CD4-positive, CD25-positive, alpha-beta regulatory T cell (primary cell): Measurements from ENCODE around the gene MT1X. TPM values are rescaled to one million over a fixed set of nuclear protein-coding genes. Genes with fewer than 3 reads are reported as not detected.
A peak's percentile ranks its signal among the peaks of the same experiment; 100 is the strongest.
"Not testable (repeated sequence)": the region's sequence is repeated elsewhere in the genome, so short reads cannot be mapped to it uniquely, and the experiment has no call there.

Experiments used
- ATAC-seq, 2 donors: fragments of 150-1000 bp; cut with Tn5 transposase; one replicate each; pipeline ENCODE4 v1.10.0; 2021; ENCODE audit warnings: low read depth in 2 of 2, moderate number of reproducible peaks in 2 of 2, moderate library complexity in 1 of 2
- DNase-seq, 3 donors: peaks; one replicate each; pipeline versions ENCODE4 v3.0.0 to v3.0.0-alpha.2; 2012 to 2022; ENCODE audit warnings: mixed read lengths in 1 of 3
- H3K27ac ChIP-seq: one replicate; pipeline ENCODE4 v1.7.0; 2013; ENCODE audit warnings: mild to moderate bottlenecking, low read length; ENCODE audit not compliant: insufficient read depth, poor library complexity, severe bottlenecking
- H3K27me3 ChIP-seq: one replicate; pipeline ENCODE4 v1.7.0; 2013; ENCODE audit warnings: low read length; ENCODE audit not compliant: control insufficient read depth, insufficient read depth
- H3K36me3 ChIP-seq: one replicate; pipeline ENCODE4 v1.7.0; 2013; ENCODE audit warnings: mild to moderate bottlenecking, low read length, moderate library complexity; ENCODE audit not compliant: control insufficient read depth, insufficient read depth
- H3K4me1 ChIP-seq: 2 replicates; pipeline ENCODE4 v1.7.0; 2013; ENCODE audit warnings: mild to moderate bottlenecking, low read length; ENCODE audit not compliant: insufficient read depth, control insufficient read depth, poor library complexity, severe bottlenecking
- H3K4me3 ChIP-seq: one replicate; pipeline ENCODE4 v1.7.0; 2013; ENCODE audit warnings: low read depth, mild to moderate bottlenecking, low read length, moderate library complexity
- H3K9me3 ChIP-seq, 2 experiments: 1 replicate in 1 of 2; 2 replicates in 1 of 2; pipeline ENCODE4 v1.7.0; 2013; ENCODE audit warnings: low read length in 2 of 2, mild to moderate bottlenecking in 1 of 2, moderate library complexity in 1 of 2; ENCODE audit not compliant: control insufficient read depth in 2 of 2
- H3K27ac Mint-ChIP-seq, 3 donors: one replicate each; pipeline ENCODE4 v1.8.0; 2020 to 2022; ENCODE audit warnings: mild to moderate bottlenecking in 3 of 3, mixed read lengths in 3 of 3, moderate library complexity in 2 of 3
- H3K27me3 Mint-ChIP-seq: one replicate; pipeline ENCODE4 v1.8.0; 2022; ENCODE audit warnings: mild to moderate bottlenecking, mixed read lengths
- H3K36me3 Mint-ChIP-seq: one replicate; pipeline ENCODE4 v1.8.0; 2020; ENCODE audit warnings: mixed read lengths
- H3K4me1 Mint-ChIP-seq, 4 donors: one replicate each; pipeline ENCODE4 v1.8.0; 2020 to 2022; ENCODE audit warnings: mixed read lengths in 4 of 4, mild to moderate bottlenecking in 1 of 4
- H3K4me3 Mint-ChIP-seq, 4 donors: one replicate each; pipeline ENCODE4 v1.8.0; 2020 to 2022; ENCODE audit warnings: mild to moderate bottlenecking in 4 of 4, mixed read lengths in 4 of 4, moderate library complexity in 3 of 4
- H3K9me3 Mint-ChIP-seq, 7 donors: one replicate each; pipeline ENCODE4 v1.8.0; 2020 to 2022; ENCODE audit warnings: mixed read lengths in 7 of 7, mild to moderate bottlenecking in 3 of 7, moderate library complexity in 2 of 7
- polyA plus RNA-seq, 4 donors: library from polyadenylated mRNA; unstranded; fragments of 300-500 nt; fragmentation: Illumina TruSeq; gene quantifications; one replicate each; pipeline ENCODE4 v1.2.3, GENCODE V29; 2021
- total RNA-seq: library from RNA; stranded (reverse); gene quantifications from one replicate; pipeline ENCODE4 v1.2.3, GENCODE V29; 2022

MT1X gene
- total and polyA plus RNA-seq, 5 donors from 2014 or later: 20.2 to 231 (median 157) TPM

- ATAC-seq (peak; percentile 22 to 24), DNase-seq (peak in 1 of 3 donors; percentile 30)
- peaks cover 14% of the 10 kb centered on the region for H3K36me3 Mint-ChIP-seq
- Histone ChIP-seq H3K27ac (no peak within 1 kb of the TSS), H3K9me3 (no peaks in the 10 kb centered on the region), H3K4me1 (peaks cover 15% of the 10 kb centered on the region), H3K27me3 (peaks cover 37% of the 10 kb centered on the region), H3K36me3 (no peaks in the 10 kb centered on the region), H3K4me3 (no peak within 1 kb of the TSS)
- peaks cover 0 to 26% (median 8%) of the 10 kb centered on the region in 4 donors for H3K4me1 Mint-ChIP-seq
- peak within 1 kb of the TSS in 1 of 3 donors; percentile 86 for H3K27ac Mint-ChIP-seq
- peaks cover 0 to 1% (median 0%) of the 10 kb centered on the region in 7 donors for H3K9me3 Mint-ChIP-seq
- H3K27me3 Mint-ChIP-seq: peaks cover 68% of the 10 kb centered on the region
- H3K4me3 Mint-ChIP-seq: peak within 1 kb of the TSS in 3 of 4 donors; percentile 45 to 65 (median 59)
These were observed 13.0 kb upstream of the MT1X start, which contains the start of gene MT1H for GRCh38 chr16:56669005-56669839. MT1H (plus strand) TSS chr16:56669814; CDS start chr16:56669885, 71 bp downstream.

DNA sequence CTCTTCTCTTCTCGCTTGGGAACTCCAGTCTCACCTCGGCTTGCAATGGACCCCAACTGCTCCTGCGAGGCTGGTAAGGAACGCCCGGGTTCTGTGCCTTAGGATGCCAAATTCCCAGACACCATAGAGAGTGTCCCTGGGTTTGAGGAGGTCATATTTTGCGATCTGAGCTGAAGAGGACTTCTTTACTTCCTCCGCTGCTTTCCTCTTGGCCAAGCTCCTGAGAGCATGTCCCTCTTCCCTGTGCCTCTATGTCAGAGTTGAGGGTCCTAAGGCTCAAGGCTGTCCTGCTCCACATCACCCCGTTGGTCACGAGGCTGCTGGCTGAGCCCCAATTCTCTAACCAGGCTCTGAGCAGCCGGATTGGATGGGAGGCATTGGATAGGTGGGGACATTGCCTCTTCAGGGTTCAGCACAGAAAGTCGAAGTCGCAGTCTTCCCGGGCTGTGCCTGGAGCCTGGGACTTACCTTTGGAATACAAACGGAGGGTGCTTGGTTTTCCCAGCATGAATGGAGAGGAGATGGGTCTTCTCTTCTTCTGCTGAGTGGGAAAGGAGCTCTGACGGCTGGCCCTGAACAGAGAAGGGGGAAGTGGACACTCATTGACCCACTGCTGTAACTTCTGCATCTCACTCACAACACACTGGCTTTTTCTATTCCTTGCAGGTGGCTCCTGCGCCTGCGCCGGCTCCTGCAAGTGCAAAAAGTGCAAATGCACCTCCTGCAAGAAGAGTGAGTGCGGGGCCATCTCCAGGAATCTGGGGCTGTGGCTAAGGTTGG is 12.2 kb upstream of the MT1X start:
- ATAC-seq (no peak), DNase-seq (no peak)
- H3K4me1 ChIP-seq: peaks cover 15% of the 10 kb centered on the region
- Mint-ChIP-seq H3K9me3 (peaks cover 0 to 1% (median 0%) of the 10 kb centered on the region in 7 donors), H3K27ac (peak overlapping the region in 1 of 3 donors; percentile 86), H3K27me3 (peaks cover 67% of the 10 kb centered on the region), H3K4me3 (peak overlapping the region in 3 of 4 donors; percentile 45 to 65 (median 59)), H3K4me1 (peaks cover 0 to 31% (median 9%) of the 10 kb centered on the region in 4 donors), H3K36me3 (peaks cover 14% of the 10 kb centered on the region)
- peaks cover 37% of the 10 kb centered on the region for H3K27me3 ChIP-seq
- H3K36me3 ChIP-seq: no peaks in the 10 kb centered on the region
- no peak overlapping the region for H3K27ac ChIP-seq
- H3K4me3 ChIP-seq: no peak overlapping the region
- H3K9me3 ChIP-seq: no peaks in the 10 kb centered on the region

- Histone ChIP-seq H3K36me3 (no peaks in the 10 kb centered on the region), H3K9me3 (no peaks in the 10 kb centered on the region), H3K4me3 (no peak overlapping the region), H3K27me3 (peaks cover 37% of the 10 kb centered on the region), H3K4me1 (peaks cover 15% of the 10 kb centered on the region), H3K27ac (no peak overlapping the region)
- no peak overlapping the region for H3K27ac Mint-ChIP-seq
- peaks cover 0 to 1% (median 0%) of the 10 kb centered on the region in 7 donors for H3K9me3 Mint-ChIP-seq
- H3K4me3 Mint-ChIP-seq: no peak overlapping the region
- ATAC-seq (no peak), DNase-seq (no peak)
- H3K36me3 Mint-ChIP-seq: peaks cover 10% of the 10 kb centered on the region
- H3K4me1 Mint-ChIP-seq: peaks cover 0 to 37% (median 11%) of the 10 kb centered on the region in 4 donors
- H3K27me3 Mint-ChIP-seq: peaks cover 72% of the 10 kb centered on the region
These were observed 11.7 kb upstream of the MT1X start for GRCh38 chr16:56670620-56670934.

GRCh38 chr16:56671691-56672090 is 10.6 kb upstream of the MT1X start:
- peaks cover 21% of the 10 kb centered on the region for H3K4me1 ChIP-seq
- not testable (repeated sequence) for H3K9me3 Mint-ChIP-seq, ATAC-seq, H3K4me3 Mint-ChIP-seq, H3K4me3 ChIP-seq, H3K9me3 ChIP-seq, H3K36me3 ChIP-seq, H3K36me3 Mint-ChIP-seq, H3K27ac Mint-ChIP-seq, DNase-seq, H3K27ac ChIP-seq
- peaks cover 37% of the 10 kb centered on the region for H3K27me3 ChIP-seq
- Mint-ChIP-seq H3K4me1 (peaks cover 0 to 46% (median 13%) of the 10 kb centered on the region in 4 donors), H3K27me3 (peaks cover 76% of the 10 kb centered on the region)

GRCh38 chr16:56672171-56672570 is 10.1 kb upstream of the MT1X start:
- H3K9me3 Mint-ChIP-seq, H3K4me3 ChIP-seq, DNase-seq, H3K36me3 ChIP-seq, H3K27ac ChIP-seq, H3K9me3 ChIP-seq, H3K36me3 Mint-ChIP-seq, ATAC-seq: not testable (repeated sequence)
- Mint-ChIP-seq H3K4me1 (peaks cover 0 to 46% (median 13%) of the 10 kb centered on the region in 4 donors), H3K4me3 (peak overlapping the region in 1 of 4 donors; percentile 9), H3K27me3 (peaks cover 76% of the 10 kb centered on the region), H3K27ac (peak overlapping the region in 2 of 3 donors; percentile 58 to 72)
- H3K4me1 ChIP-seq: peaks cover 21% of the 10 kb centered on the region
- peaks cover 37% of the 10 kb centered on the region for H3K27me3 ChIP-seq

- DNase-seq (no peak), ATAC-seq (no peak)
- peaks cover 6% of the 10 kb centered on the region for H3K36me3 Mint-ChIP-seq
- no peaks in the 10 kb centered on the region for H3K9me3 ChIP-seq
- H3K4me3 ChIP-seq: no peak overlapping the region
- H3K27me3 ChIP-seq: peaks cover 34% of the 10 kb centered on the region
- H3K4me3 Mint-ChIP-seq: peak overlapping the region in 1 of 4 donors; percentile 9
- peaks cover 76% of the 10 kb centered on the region for H3K27me3 Mint-ChIP-seq
- H3K4me1 ChIP-seq: peaks cover 15% of the 10 kb centered on the region
- H3K4me1 Mint-ChIP-seq: peaks cover 0 to 43% (median 13%) of the 10 kb centered on the region in 4 donors
- H3K36me3 ChIP-seq: no peaks in the 10 kb centered on the region
- no peak overlapping the region for H3K27ac ChIP-seq
- H3K9me3 Mint-ChIP-seq: no peaks in the 10 kb centered on the region
- H3K27ac Mint-ChIP-seq: peak overlapping the region in 2 of 3 donors; percentile 58 to 72
These were observed 9.3 kb upstream of the MT1X start for GRCh38 chr16:56672761-56673536.

DNA sequence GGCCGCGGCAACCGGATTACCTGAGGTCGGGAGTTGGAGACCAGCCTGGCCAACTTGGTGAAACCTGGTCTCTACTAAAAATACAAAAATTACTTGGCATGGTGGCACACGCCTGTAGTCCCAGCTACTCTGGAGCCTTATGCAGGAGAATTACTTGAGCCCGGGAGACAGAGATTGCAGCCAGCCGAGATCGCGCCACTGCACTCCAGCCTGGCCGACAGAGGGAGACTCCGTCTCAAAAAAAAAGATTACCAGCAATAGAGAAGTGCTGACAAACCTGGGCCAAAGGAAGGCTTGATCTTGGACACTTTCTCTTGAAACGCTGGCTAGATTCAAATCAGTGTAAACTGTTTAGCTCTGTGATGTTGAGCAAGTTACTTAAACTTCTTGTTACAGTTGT is 8.3 kb upstream of the MT1X start:
- Histone ChIP-seq H3K27ac (no peak overlapping the region), H3K4me1 (peaks cover 13% of the 10 kb centered on the region), H3K36me3 (no peaks in the 10 kb centered on the region), H3K27me3 (peaks cover 26% of the 10 kb centered on the region), H3K9me3 (no peaks in the 10 kb centered on the region), H3K4me3 (no peak overlapping the region)
- H3K9me3 Mint-ChIP-seq: no peaks in the 10 kb centered on the region
- DNase-seq (peak in 2 of 3 donors; percentile 36 to 56), ATAC-seq (peak in 1 of 2 donors; percentile 49)
- peak overlapping the region in 1 of 4 donors; percentile 33 for H3K4me3 Mint-ChIP-seq
- H3K27me3 Mint-ChIP-seq: peaks cover 68% of the 10 kb centered on the region
- no peak overlapping the region for H3K27ac Mint-ChIP-seq
- peaks cover 0 to 34% (median 6%) of the 10 kb centered on the region in 4 donors for H3K4me1 Mint-ChIP-seq
- H3K36me3 Mint-ChIP-seq: peaks cover 1% of the 10 kb centered on the region
